GM12872 (cell line): ENCODE data around the gene ATP8B3.

Experiments
- CTCF ChIP-seq: IDR thresholded peaks from 3 replicates; pipeline ENCODE4 v1.5.1; 2011; ENCODE audit warnings: low read depth, mild to moderate bottlenecking, low read length, moderate library complexity; ENCODE audit not compliant: insufficient read depth

The ATP8B3 gene

GRCh38 chr19:1848399-1849131 lies 36.5 kb upstream of the ATP8B3 start, which contains the start of gene REXO1:
REXO1 (minus strand) TSS chr19:1848483; CDS start chr19:1848358, 125 bp downstream.
- peak; percentile 82 for TF ChIP-seq CTCF

GRCh38 chr19:1847684-1848398 lies 35.8 kb upstream of the ATP8B3 start:
- no peak for TF ChIP-seq CTCF

- no peak for TF ChIP-seq CTCF
Observed at GRCh38 chr19:1847348-1847683, 35.2 kb upstream of the ATP8B3 start.

- no peak for TF ChIP-seq CTCF
Observed at GRCh38 chr19:1846517-1847204, 34.6 kb upstream of the ATP8B3 start.

GRCh38 chr19:1845642-1846041 lies 33.6 kb upstream of the ATP8B3 start:
- TF ChIP-seq CTCF, result no peak

- TF ChIP-seq CTCF, result no peak
Observed at GRCh38 chr19:1845125-1845515, 33.0 kb upstream of the ATP8B3 start.

- TF ChIP-seq CTCF, result no peak
Observed at GRCh38 chr19:1844513-1845124, 32.5 kb upstream of the ATP8B3 start.
